OCI-LY3 (cell line): ENCODE results near the gene UCN3.

Experiments used
- EZH2phosphoT487 ChIP-seq: fragments of 200-600 bp; shearing (Covaris generic); IDR thresholded peaks from 2 replicates; pipeline ENCODE4 v1.6.1; 2018; ENCODE audit warnings: antibody characterized with exemption, mixed run types, low read depth
- TF ChIP-seq, protein P1 (sequence below): fragments of 200-600, 300-600 bp; sonication (generic); IDR thresholded peaks from 2 replicates; pipeline ENCODE4 v1.5.1; 2014; ENCODE audit warnings: antibody characterized with exemption, low read length, low read depth

DNA sequence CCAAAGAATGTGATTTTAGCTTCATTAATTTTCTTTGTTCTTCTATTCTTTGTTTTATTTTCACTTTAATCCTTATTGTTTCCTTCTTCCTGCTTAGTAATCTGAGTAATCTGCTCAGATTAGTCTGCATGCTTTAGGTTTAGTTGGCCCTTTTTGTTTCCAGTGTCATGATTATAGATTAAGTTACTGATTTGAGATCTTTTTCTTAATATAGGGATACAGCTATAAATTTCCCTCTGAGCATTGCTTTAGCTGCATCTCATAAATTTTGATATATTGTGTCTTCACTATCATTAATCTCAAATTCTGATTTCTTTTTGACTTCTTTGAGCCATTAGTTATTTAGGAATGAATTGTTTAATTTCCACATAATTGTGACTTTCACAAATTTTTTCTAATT, 53.8 kb downstream of the UCN3 start:
- TF ChIP-seq, protein P1, sequence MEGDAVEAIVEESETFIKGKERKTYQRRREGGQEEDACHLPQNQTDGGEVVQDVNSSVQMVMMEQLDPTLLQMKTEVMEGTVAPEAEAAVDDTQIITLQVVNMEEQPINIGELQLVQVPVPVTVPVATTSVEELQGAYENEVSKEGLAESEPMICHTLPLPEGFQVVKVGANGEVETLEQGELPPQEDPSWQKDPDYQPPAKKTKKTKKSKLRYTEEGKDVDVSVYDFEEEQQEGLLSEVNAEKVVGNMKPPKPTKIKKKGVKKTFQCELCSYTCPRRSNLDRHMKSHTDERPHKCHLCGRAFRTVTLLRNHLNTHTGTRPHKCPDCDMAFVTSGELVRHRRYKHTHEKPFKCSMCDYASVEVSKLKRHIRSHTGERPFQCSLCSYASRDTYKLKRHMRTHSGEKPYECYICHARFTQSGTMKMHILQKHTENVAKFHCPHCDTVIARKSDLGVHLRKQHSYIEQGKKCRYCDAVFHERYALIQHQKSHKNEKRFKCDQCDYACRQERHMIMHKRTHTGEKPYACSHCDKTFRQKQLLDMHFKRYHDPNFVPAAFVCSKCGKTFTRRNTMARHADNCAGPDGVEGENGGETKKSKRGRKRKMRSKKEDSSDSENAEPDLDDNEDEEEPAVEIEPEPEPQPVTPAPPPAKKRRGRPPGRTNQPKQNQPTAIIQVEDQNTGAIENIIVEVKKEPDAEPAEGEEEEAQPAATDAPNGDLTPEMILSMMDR, result no peak
- no peak for TF ChIP-seq EZH2phosphoT487
